Left ventricle myocardium superior (tissue), 1 donor: ENCODE results near the gene CHRNA4. TPM values are rescaled to one million over a fixed set of nuclear protein-coding genes. Genes with fewer than 3 reads are reported as not detected.

Source experiments
- ATAC-seq: fragments of 200-7000 bp; cut with Tn5 transposase; one replicate; pipeline ENCODE4 v1.9.1; 2020; ENCODE audit warnings: mild to moderate bottlenecking, moderate library complexity
- DNase-seq: peaks from one replicate; pipeline ENCODE4 v3.0.0-alpha.2; 2020
- intact Hi-C: fragments of 100-400 bp; cut with micrococcal nuclease; formaldehyde crosslinking; loops from one replicate; pipeline ENCODE4 v1.11.0; 2022
- total RNA-seq: library from RNA; stranded (reverse); fragmentation: NEBNext Ultra II Directional; extraction: Animal tissue kit (Norgen Biotek cat#: 25700); gene quantifications from one replicate; pipeline ENCODE4 v1.2.1, GENCODE V29; 2021
- donor health status: DM: no; HTN: yes; CAD: no; lungs with severe emphysema.

The CHRNA4 gene
- total RNA-seq, 1 donor from 2014 or later = 1.8 TPM

DNA sequence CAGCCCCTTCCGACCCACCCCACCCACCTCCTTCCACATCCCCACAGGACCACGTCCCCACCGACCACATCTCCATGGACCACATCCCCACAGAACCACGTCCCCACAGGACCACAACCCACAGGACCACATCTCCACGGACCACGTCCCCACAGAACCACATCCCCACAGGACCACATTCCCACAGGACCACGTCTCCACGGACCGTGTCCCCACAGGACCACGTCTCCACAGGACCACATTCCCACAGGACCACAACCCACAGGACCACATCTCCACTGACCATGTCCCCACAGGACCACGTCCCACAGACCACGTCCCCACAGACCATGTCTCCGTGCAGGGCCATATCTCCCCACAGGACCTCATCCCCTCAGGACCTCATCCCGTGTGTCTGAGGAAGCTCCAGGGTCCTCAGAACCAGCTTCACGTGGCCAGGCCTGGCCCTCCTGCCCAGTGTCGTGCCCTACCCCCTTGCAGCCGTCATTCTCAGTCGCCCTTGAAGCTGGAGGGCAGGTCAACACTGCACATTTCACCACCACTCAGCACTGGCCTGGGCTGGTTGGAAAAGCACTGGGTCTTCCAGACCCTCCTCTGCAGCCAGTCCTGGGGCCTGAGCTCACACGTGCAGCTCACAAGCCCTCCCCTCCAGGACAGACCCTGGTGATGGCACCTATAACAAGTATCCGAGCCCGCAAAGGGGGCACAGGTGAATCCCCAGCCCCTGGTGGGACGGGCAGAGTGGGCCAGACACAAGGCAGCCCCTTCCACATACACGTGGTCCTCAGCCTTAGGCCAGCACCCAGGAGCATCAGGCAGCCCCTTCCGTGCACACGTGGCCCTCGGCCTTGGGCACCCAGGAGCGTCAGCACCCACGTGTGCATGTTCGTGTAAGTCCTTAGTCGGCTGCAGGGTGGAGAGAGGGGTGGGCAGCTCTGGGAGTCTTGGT lies 3.9 kb downstream of the CHRNA4 start:
- ATAC-seq (peak; percentile 51), DNase-seq (peak; percentile 37)
- intact Hi-C loops = no loop called here

GRCh38 chr20:63356511-63356910 lies 4.6 kb downstream of the CHRNA4 start:
- DNase-seq = peak; percentile 16
- intact Hi-C loops = no loop called here
- no peak for ATAC-seq

DNA sequence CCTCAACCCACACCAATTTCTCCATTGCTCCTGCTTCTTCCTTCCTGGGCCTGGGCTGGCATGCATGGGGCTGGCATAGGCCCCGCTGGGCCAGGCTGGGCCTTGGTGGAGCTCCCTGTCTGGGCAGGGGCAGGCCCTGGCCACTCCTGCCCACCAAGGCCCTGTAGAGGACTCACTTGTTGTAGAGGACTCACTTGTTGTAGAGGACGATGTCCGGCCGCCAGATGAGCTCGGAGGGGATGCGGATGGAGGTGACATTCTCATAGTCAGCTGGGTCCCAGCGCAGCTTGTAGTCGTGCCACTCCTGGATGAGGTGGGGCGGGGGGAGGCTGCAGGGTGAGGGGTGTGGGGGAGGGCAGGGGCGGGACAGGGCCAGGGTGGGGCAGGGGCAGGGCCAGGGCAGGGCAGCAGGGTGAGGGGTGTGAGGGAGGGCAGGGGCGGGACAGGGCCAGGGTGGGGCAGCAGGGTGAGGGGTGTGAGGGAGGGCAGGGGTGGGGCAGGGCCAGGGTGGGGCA lies 5.3 kb downstream of the CHRNA4 start:
- intact Hi-C loops = no loop called here
- ATAC-seq (no peak), DNase-seq (peak; percentile 15)

DNA sequence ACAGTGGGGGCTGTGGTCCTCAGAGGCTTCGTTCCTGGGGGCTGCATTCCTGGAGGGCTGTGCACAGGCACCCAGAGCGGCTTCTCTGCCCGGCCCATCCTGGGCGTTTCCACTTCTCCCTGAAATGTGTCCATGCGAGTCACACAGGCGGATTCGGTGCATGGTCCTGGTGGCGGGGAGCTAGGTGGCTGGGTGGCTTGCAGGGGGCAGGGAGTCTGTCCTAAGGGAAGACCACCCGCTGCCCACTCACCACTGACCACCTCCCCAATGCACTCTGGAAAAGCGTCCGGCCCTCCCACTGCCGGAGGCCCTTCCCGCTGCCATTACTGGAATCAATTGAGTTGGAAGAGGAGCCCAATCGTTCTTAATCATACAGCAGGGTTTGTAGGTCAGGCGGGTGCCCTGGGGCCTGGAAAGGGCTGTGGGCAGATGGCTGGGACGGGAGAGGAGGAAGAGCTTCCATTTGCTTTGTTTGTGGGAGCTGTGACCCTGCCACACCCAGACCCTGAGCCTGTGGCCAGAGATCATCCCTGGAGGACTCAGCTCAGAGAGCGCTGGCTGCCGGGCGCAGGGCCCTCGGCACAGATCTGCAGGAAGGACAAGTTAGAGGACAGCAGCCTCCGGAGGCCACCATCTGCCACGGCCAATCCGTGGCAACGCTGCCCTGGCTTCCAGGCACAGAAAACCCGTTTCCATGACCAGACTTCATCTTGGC lies 6.4 kb downstream of the CHRNA4 start:
- ATAC-seq (no peak), DNase-seq (peak; percentile 26)
- intact Hi-C loops = no loop called here

DNA sequence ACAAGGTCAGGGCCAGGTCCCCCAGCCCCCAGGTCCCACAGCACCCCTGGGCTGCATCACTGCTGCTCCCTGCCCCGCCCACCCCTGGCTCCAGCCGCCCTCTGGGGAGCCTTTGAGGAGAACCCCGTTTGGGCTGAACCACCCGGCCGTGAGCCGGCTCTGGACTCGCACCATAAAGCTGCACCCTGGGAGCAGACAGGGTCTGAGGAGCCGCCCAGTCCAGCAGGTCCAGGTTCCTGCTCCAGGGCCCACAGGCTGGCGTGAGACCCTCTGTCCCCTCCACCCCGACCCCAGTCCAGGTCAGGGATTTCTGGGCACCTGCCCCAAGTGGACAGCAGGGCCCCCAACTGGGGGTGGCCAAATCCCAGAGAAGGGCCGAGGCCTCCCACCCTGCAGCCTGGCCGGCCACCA lies 8.3 kb downstream of the CHRNA4 start:
- peak; percentile 28 for DNase-seq

GRCh38 chr20:63351811-63352591 lies 9.1 kb downstream of the CHRNA4 start:
- ATAC-seq (peak; percentile 90), DNase-seq (peak; percentile 86)
- intact Hi-C loops = no loop called here

More for the DNA sequence above, 8.3 kb downstream of the CHRNA4 start:
- intact Hi-C loops = no loop called here
- ATAC-seq = no peak

DNA sequence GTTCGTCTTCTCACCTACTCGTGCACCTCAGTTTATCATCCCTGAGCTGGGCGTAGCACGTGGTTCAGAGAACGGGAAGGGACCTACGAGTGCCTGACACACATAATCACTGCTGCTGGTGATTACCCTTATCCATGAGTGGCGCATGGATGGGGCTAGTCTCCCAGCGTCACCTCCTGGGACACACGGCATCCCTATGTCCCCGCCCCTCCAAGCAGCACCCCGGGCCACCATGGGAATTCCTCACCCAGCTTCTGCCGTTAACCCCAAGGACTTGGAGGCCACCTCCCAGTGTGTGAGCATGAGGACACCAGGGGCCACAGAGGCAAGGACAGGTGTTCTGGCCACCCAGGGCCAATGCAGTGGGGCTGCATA lies 9.8 kb downstream of the CHRNA4 start:
- intact Hi-C loops = no loop called here
- DNase-seq (no peak), ATAC-seq (no peak)

- DNase-seq = peak; percentile 18
- intact Hi-C loops = no loop called here
- ATAC-seq = no peak
These were observed 10.4 kb downstream of the CHRNA4 start for GRCh38 chr20:63350597-63351325.

- intact Hi-C loops = no loop called here
- ATAC-seq (no peak), DNase-seq (peak; percentile 20)
These were observed 11.0 kb downstream of the CHRNA4 start for GRCh38 chr20:63350196-63350595.

- intact Hi-C loops = no loop called here
- DNase-seq (peak; percentile 27), ATAC-seq (no peak)
These were observed 11.6 kb downstream of the CHRNA4 start for GRCh38 chr20:63349516-63349895.

DNA sequence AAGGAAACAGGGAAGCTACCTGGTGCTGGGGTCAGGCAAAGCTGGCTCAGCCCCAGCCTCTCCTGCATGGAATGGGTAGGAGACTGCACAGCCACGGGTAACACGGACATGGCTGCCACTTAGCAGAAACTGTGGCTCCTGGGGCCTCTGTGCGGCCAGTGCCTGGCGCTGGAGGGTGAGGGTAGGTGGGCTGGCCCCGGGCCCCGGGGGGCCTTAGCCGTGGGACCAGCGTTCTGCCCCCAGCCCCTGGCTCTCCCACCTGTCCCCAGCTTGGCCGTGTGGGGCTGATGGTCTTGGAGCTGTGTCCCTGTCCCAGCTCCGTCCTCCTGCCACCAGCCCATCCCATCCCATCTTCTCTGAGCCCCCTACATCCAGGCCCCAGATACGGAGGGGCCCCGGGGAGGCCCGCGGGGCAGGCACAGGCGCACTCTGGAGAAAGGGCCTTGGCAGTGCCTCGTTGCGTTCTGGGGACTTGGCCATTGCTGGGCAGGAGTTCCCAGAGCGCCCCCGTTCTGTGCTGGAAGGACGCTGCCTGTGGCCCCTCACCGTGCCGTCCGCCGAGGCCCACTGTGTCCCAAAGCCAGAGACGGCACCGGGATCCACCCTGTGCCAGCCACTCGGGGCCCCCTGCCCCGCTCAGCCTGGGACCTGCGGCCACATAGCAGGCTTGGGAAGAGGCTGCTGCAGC lies 12.2 kb downstream of the CHRNA4 start:
- ATAC-seq (no peak), DNase-seq (peak; percentile 19)
- intact Hi-C loops = no loop called here

- peak; percentile 27 for DNase-seq
- intact Hi-C loops = no loop called here
- ATAC-seq = no peak
These were observed 13.0 kb downstream of the CHRNA4 start for GRCh38 chr20:63347950-63348827.

GRCh38 chr20:63347081-63347741 lies 13.9 kb downstream of the CHRNA4 start:
- DNase-seq = peak; percentile 26
- ATAC-seq = no peak
- intact Hi-C loops = no loop called here

GRCh38 chr20:63346131-63347080 lies 14.7 kb downstream of the CHRNA4 start:
- DNase-seq = peak; percentile 43

DNA sequence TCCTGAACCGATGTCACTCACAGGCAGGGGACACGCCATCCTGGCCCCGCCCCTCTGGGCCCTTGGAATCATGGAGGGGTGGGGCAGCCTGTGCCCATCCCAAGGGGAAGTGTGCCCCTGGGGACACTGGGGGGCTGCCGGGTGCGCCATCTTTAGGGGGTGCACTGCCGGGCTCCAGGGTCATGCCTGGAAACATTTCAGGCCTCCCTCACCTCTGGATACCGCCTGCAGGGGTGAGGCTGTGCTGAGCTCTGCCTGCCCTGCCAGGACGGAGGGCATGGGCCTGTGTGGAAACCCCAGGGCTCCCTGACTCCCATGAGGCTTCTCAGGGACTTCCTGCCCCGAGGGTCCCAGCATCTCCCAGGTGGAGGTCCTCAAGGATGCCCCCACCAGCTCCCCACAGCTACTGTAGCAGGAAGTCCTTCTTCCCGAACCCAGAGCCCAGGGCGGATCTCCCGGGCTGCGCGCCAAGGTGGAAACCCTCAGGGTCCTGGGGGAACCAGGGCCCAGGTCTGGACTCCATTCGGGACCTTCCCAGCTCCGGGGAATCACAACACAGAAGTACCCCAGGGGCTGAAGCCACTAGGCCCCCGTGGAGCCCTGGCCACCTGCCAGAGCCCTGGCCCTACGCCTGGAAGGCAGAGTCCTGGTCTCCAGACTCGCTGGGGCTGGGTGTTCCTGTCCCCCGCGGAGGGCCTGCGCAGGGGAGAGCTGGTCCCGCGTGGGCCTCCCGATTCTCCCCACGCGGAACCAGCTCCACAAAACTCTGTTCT lies 15.6 kb downstream of the CHRNA4 start:
- peak; percentile 82 for DNase-seq
- intact Hi-C loops = no loop called here
- ATAC-seq = peak; percentile 49

More at GRCh38 chr20:63346131-63347080, 14.7 kb downstream of the CHRNA4 start:
- intact Hi-C loops = no loop called here
- ATAC-seq = no peak
